Lung (tissue), 12 donors: ENCODE measurements around the gene SYNGAP1. TPM values are rescaled to one million over a fixed set of nuclear protein-coding genes. Genes with fewer than 3 reads are reported as not detected.
A peak's percentile ranks its signal among the peaks of the same experiment; 100 is the strongest.

Experiments
- ATAC-seq: fragments of 200-7000 bp; cut with Tn5 transposase; one replicate; pipeline ENCODE4 v1.9.1; 2020; ENCODE audit warnings: moderate number of reproducible peaks; ENCODE audit not compliant: insufficient read depth, low FRiP score
- DNase-seq, 3 donors: peaks; one replicate each; pipeline ENCODE4 v3.0.0-alpha.2; 2013 to 2017
- H3K27ac ChIP-seq, 2 donors: one replicate each; pipeline ENCODE4 v1.5.1; 2013; ENCODE audit warnings: mild to moderate bottlenecking in 2 of 2, moderate library complexity in 2 of 2, control low read depth in 1 of 2, inconsistent platforms in 1 of 2, low read depth in 1 of 2, low read length in 1 of 2
- H3K27me3 ChIP-seq, 3 donors: one replicate each; pipeline ENCODE4 v1.5.1; 2013; ENCODE audit warnings: low read length in 2 of 3; ENCODE audit not compliant: control insufficient read depth in 3 of 3, insufficient read depth in 3 of 3
- H3K36me3 ChIP-seq, 4 donors: one replicate each; pipeline ENCODE4 v1.5.1; 2013; ENCODE audit warnings: low read length in 4 of 4, mild to moderate bottlenecking in 1 of 4, moderate library complexity in 1 of 4; ENCODE audit not compliant: control insufficient read depth in 4 of 4, insufficient read depth in 4 of 4
- H3K4me1 ChIP-seq, 5 donors: one replicate each; pipeline ENCODE4 v1.5.1; 2013; ENCODE audit warnings: low read length in 5 of 5, mild to moderate bottlenecking in 2 of 5, moderate library complexity in 1 of 5; ENCODE audit not compliant: control insufficient read depth in 5 of 5, insufficient read depth in 5 of 5
- H3K4me3 ChIP-seq: one replicate; pipeline ENCODE4 v1.5.1; 2013; ENCODE audit warnings: mild to moderate bottlenecking, control low read depth, moderate library complexity
- H3K9ac ChIP-seq, 2 donors: one replicate each; pipeline ENCODE4 v1.5.1; 2013; ENCODE audit warnings: low read length in 2 of 2, control low read depth in 1 of 2; ENCODE audit not compliant: insufficient read depth in 1 of 2
- H3K9me3 ChIP-seq, 4 donors: one replicate each; pipeline ENCODE4 v1.5.1; 2013; ENCODE audit warnings: low read length in 3 of 4, mild to moderate bottlenecking in 1 of 4, moderate library complexity in 1 of 4; ENCODE audit not compliant: control insufficient read depth in 4 of 4, insufficient read depth in 3 of 4
- CTCF ChIP-seq: IDR thresholded peaks from 2 replicates; pipeline ENCODE4 v1.5.1; 2012; ENCODE audit warnings: mild to moderate bottlenecking; ENCODE audit errors: control extremely low read depth, extremely low read depth
- WGBS, 2 donors: extraction: QIAGEN DNeasy Blood & Tissue Kit; methylation state at CpG; one replicate each; pipeline ENCODE4 v1.1.7; 2013; 5-methylcytosine and 5-hydroxymethylcytosine counted together
- polyA plus RNA-seq, 2 donors: library from polyadenylated mRNA; stranded (reverse); fragments of 200-250 nt; gene quantifications; one replicate each; pipeline ENCODE4 v1.2.1, GENCODE V29; 2013
- total RNA-seq, 2 donors: library from RNA; depleted of rRNA in 1 of 2; stranded (reverse); fragments of >200 nt in 1 of 2; gene quantifications; one replicate each; pipeline ENCODE4 v1.2.1, GENCODE V29; 2014 to 2021
- donor health status: control.
- donor health status: control.
- donor health status: Bipolar disorder and iron deficiency.
- donor health status: healthy.
- donor health status: DM: yes; HTN: yes; CAD: no.

SYNGAP1 gene
- total and polyA plus RNA-seq, 4 donors: 9.2 to 32.0 (median 12.0) TPM

DNA sequence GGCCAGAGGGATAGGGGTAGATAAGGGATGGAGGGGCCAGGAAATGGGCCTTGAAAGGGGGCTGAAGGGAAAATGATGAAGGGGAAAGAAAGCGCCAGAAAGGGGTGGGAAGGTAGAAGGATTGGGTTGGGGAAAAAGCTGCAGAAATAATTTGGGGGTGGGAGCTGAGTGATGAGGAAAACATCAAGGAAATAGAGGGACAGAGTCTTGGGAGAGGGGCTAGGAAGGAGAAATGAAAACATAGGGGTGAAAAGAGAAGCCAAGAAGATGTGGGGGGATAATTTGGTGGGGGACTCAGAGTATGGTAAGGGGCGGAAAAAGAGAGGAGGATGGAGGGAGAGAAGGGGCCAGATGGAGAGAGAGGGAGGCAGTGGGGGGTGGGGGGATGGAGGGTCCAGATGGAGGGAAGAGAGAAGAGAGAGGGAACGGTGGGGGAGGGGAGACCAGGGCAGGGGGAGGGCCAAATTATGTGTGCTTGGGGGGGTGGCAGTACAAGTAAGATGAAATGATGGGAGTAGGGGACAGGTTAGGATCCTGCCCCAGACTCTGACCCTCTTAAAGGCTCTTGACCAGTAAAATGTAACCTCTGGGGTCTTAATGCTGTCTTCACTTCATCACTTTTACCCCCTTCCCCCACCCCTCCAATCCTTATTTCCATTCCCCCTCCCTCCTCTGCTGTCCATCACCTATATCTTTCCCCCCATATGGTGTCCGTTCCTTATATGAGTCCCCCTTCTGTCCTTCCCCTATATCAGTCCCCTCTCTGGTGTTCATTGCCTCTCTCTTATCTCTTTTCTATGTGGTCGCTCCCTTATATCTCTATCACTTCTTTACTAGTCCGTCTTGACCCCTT is 852 bp downstream of the SYNGAP1 start:
- Histone ChIP-seq H3K4me1 (peaks cover 9 to 47% (median 24%) of the 10 kb centered on the region in 5 donors), H3K9ac (peak overlapping the region in 1 of 2 donors; percentile 39), H3K36me3 (peaks cover 0 to 14% (median 4%) of the 10 kb centered on the region in 4 donors), H3K4me3 (no peak overlapping the region), H3K9me3 (no peaks in the 10 kb centered on the region), H3K27me3 (no peaks in the 10 kb centered on the region), H3K27ac (no peak overlapping the region)
- ATAC-seq: no peak
- WGBS, 2 donors: 66 to 79% methylated on average over 6 of the region's 6 CpGs
- no peak for TF ChIP-seq CTCF
- no peak for DNase-seq

DNA sequence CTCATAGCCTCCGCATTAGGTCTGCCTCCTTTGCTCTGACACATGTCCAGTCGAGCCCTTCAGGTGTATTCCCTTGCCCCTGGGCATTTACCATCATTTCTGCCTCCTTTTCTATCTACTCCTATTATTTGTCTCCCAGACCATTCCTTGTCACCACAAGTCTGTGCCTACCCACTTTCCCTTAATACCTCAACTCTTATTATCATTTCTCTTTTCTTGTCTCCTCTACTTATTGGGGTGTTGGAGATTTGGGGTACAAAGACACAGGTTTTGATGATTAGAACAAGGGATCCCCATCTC is 1.4 kb downstream of the SYNGAP1 start:
- no peak overlapping the region for H3K27ac ChIP-seq
- no peak overlapping the region for H3K4me3 ChIP-seq
- TF ChIP-seq CTCF: no peak
- H3K27me3 ChIP-seq: no peaks in the 10 kb centered on the region
- no peak for DNase-seq
- H3K9me3 ChIP-seq: no peaks in the 10 kb centered on the region
- WGBS, 2 donors: 87 to 93% methylated on average over 2 of the region's 2 CpGs
- no peak for ATAC-seq
- peaks cover 9 to 41% (median 21%) of the 10 kb centered on the region in 5 donors for H3K4me1 ChIP-seq
- H3K9ac ChIP-seq: no peak overlapping the region
- H3K36me3 ChIP-seq: peaks cover 0 to 10% (median 0%) of the 10 kb centered on the region in 4 donors

DNA sequence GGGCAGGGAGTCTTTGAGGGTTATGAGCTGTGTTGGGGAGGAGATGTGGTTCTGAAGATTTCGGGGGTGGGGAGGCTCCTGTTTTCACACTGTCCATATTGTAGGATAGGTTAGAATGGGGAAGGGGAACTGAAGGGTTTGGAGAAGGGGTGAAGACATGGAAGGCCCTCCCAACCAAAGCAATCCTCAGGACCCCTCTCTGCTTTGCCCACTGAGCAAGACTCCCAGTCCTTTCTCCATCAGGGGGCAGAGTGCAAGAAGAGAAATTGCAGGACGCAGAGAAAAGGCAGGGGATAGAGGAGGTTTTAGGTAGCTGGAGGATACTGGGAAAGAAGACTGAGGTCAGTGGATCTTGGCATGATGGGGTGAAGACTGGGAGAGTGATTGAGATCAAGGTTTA is 3.9 kb downstream of the SYNGAP1 start:
- TF ChIP-seq CTCF: no peak
- 92 to 95% methylated on average over 2 of the region's 2 CpGs for WGBS, 2 donors
- peak overlapping the region in 1 of 2 donors; percentile 92 for H3K27ac ChIP-seq
- H3K9me3 ChIP-seq: no peaks in the 10 kb centered on the region
- no peak overlapping the region for H3K9ac ChIP-seq
- DNase-seq (no peak), ATAC-seq (no peak)
- H3K4me3 ChIP-seq: no peak overlapping the region
- H3K36me3 ChIP-seq: peaks cover 0 to 5% (median 0%) of the 10 kb centered on the region in 4 donors
- peaks cover 9 to 37% (median 18%) of the 10 kb centered on the region in 5 donors for H3K4me1 ChIP-seq
- H3K27me3 ChIP-seq: no peaks in the 10 kb centered on the region
